WTC11 (cell line): ENCODE measurements around the gene SAMD4A. TPM values are rescaled to one million over a fixed set of nuclear protein-coding genes. Genes with fewer than 3 reads are reported as not detected.
"Not testable (repeated sequence)": the region's sequence is repeated elsewhere in the genome, so short reads cannot be mapped to it uniquely, and the experiment has no call there.

Experiments
- ATAC-seq: fragments of 200-7000 bp; cut with Tn5 transposase; 2 replicates; pipeline ENCODE4 v1.10.0; 2021; ENCODE audit warnings: mild to moderate bottlenecking, moderate library complexity
- CTCF ChIA-PET: fragments of 300-600 bp; sonication (Branson Sonifier 250); formaldehyde crosslinking; loops from one replicate; lab custom pipeline; 2021; ENCODE audit warnings: antibody characterized with exemption; lab: Charles Lee
- POLR2A ChIA-PET: fragments of 350-600 bp; sonication (Branson Sonifier 250); formaldehyde crosslinking; loops from one replicate; lab custom pipeline; 2021; ENCODE audit warnings: antibody characterized with exemption; lab: Charles Lee
- DNase-seq: peaks from one replicate; pipeline ENCODE4 v3.0.0; 2021; ENCODE audit warnings: low spot score
- H3K27ac Mint-ChIP-seq: 2 replicates; pipeline ENCODE4 v1.8.0; 2021; ENCODE audit warnings: mixed read lengths
- H3K27me3 Mint-ChIP-seq: 2 replicates; pipeline ENCODE4 v1.8.0; 2021; ENCODE audit warnings: low read depth, mild to moderate bottlenecking, moderate library complexity, mixed read lengths
- H3K36me3 Mint-ChIP-seq: 2 replicates; pipeline ENCODE4 v1.8.0; 2021; ENCODE audit warnings: mixed read lengths
- H3K4me1 Mint-ChIP-seq: 2 replicates; pipeline ENCODE4 v1.8.0; 2022; ENCODE audit warnings: mixed read lengths
- H3K4me3 Mint-ChIP-seq: 2 replicates; pipeline ENCODE4 v1.8.0; 2021; ENCODE audit warnings: mild to moderate bottlenecking, moderate library complexity, mixed read lengths
- H3K9me3 Mint-ChIP-seq: 2 replicates; pipeline ENCODE4 v1.8.0; 2021; ENCODE audit warnings: mixed read lengths
- ATF1 ChIP-seq: sonication (generic); formaldehyde crosslinking; IDR thresholded peaks from 2 replicates; pipeline ENCODE4 v1.8.1; 2023; ENCODE audit warnings: mild to moderate bottlenecking, moderate library complexity, missing genetic modification reagents
- ATF2 ChIP-seq: sonication (generic); formaldehyde crosslinking; IDR thresholded peaks from 2 replicates; pipeline ENCODE4 v1.8.1; 2022; ENCODE audit warnings: low read depth, missing genetic modification reagents, borderline replicate concordance
- ATF3 ChIP-seq: sonication (generic); formaldehyde crosslinking; conservative IDR thresholded peaks from 2 replicates; pipeline ENCODE4 v1.8.1; 2022; ENCODE audit warnings: mild to moderate bottlenecking, missing genetic modification reagents
- CREM ChIP-seq: sonication (generic); formaldehyde crosslinking; IDR thresholded peaks from 2 replicates; pipeline ENCODE4 v1.8.1; 2022; ENCODE audit warnings: mild to moderate bottlenecking, missing genetic modification reagents, moderate library complexity
- ETV6 ChIP-seq: sonication (generic); formaldehyde crosslinking; IDR thresholded peaks from 2 replicates; pipeline ENCODE4 v1.8.1; 2022; ENCODE audit warnings: mild to moderate bottlenecking, missing genetic modification reagents
- FOXP4 ChIP-seq: sonication (generic); formaldehyde crosslinking; IDR thresholded peaks from 2 replicates; pipeline ENCODE4 v1.8.0; 2022; ENCODE audit warnings: mild to moderate bottlenecking, missing genetic modification reagents
- GTF2I ChIP-seq: fragments of 250-450 bp; sonication (Bioruptor Pico); conservative IDR thresholded peaks from 2 replicates; pipeline ENCODE4 v1.4.0; 2021; ENCODE audit warnings: mild to moderate bottlenecking
- JUN ChIP-seq: sonication (generic); formaldehyde crosslinking; IDR thresholded peaks from 2 replicates; pipeline ENCODE4 v1.8.0; 2023; ENCODE audit warnings: mild to moderate bottlenecking, missing genetic modification reagents
- NFATC4 ChIP-seq: fragments of 250-450 bp; sonication (Bioruptor Pico); IDR thresholded peaks from 2 replicates; pipeline ENCODE4 v1.9.0; 2021; ENCODE audit warnings: mild to moderate bottlenecking
- NFE2L1 ChIP-seq: sonication (generic); formaldehyde crosslinking; IDR thresholded peaks from 2 replicates; pipeline ENCODE4 v1.8.1; 2023; ENCODE audit warnings: missing genetic modification reagents
- NR1H2 ChIP-seq: sonication (generic); formaldehyde crosslinking; IDR thresholded peaks from 2 replicates; pipeline ENCODE4 v1.9.0; 2021; ENCODE audit warnings: mild to moderate bottlenecking, moderate library complexity, missing genetic modification reagents
- NR2C2 ChIP-seq: sonication (generic); formaldehyde crosslinking; IDR thresholded peaks from 2 replicates; pipeline ENCODE4 v1.8.0; 2022; ENCODE audit warnings: mild to moderate bottlenecking, missing genetic modification reagents
- PREB ChIP-seq: sonication (generic); formaldehyde crosslinking; IDR thresholded peaks from 2 replicates; pipeline ENCODE4 v1.8.1; 2022; ENCODE audit warnings: mild to moderate bottlenecking, missing genetic modification reagents, moderate library complexity, borderline replicate concordance
- RORB ChIP-seq: fragments of 250-450 bp; sonication (Bioruptor Pico); IDR thresholded peaks from 2 replicates; pipeline ENCODE4 v1.9.0; 2021; ENCODE audit warnings: mild to moderate bottlenecking
- SP1 ChIP-seq: sonication (generic); formaldehyde crosslinking; conservative IDR thresholded peaks from 2 replicates; pipeline ENCODE4 v1.8.1; 2022; ENCODE audit warnings: missing genetic modification reagents
- ZNF121 ChIP-seq: sonication (generic); formaldehyde crosslinking; IDR thresholded peaks from 2 replicates; pipeline ENCODE4 v1.8.0; 2023; ENCODE audit warnings: missing genetic modification reagents
- ZNF416 ChIP-seq: fragments of 250-450 bp; sonication (Bioruptor Pico); IDR thresholded peaks from 2 replicates; pipeline ENCODE4 v1.9.0; 2021; ENCODE audit warnings: mild to moderate bottlenecking, inconsistent platforms
- ZNF423 ChIP-seq: fragments of 250-450 bp; sonication (Bioruptor Pico); IDR thresholded peaks from 2 replicates; pipeline ENCODE4 v2.1.2; 2022; ENCODE audit warnings: mild to moderate bottlenecking, moderate library complexity
- ZNF425 ChIP-seq: fragments of 250-450 bp; sonication (Bioruptor Pico); conservative IDR thresholded peaks from 2 replicates; pipeline ENCODE4 v1.9.0; 2021; ENCODE audit warnings: mild to moderate bottlenecking
- total RNA-seq: library from RNA; stranded (reverse); gene quantifications from 3 replicates; pipeline ENCODE4 v1.2.3, GENCODE V29; 2021

SAMD4A gene
- total RNA-seq, 1 experiment from 2014 or later, result 6.0 TPM

GRCh38 chr14:54797556-54797955 lies 230.6 kb downstream of the SAMD4A start:
- ChIA-PET POLR2A (no interaction called here), CTCF (no interaction called here)
- no peak overlapping the region for H3K27ac Mint-ChIP-seq
- no peak overlapping the region for H3K4me3 Mint-ChIP-seq
- ATAC-seq, result no peak
- DNase-seq, result no peak
- no peaks in the 10 kb centered on the region for H3K36me3 Mint-ChIP-seq
- TF ChIP-seq ETV6, result no peak
- no peak for TF ChIP-seq NFATC4
- no peak for TF ChIP-seq ZNF425 (CRISPR knock-in tag)
- TF ChIP-seq JUN (CRISPR knock-in tag), result no peak
- no peak for TF ChIP-seq CREM
- TF ChIP-seq SP1, result no peak
- TF ChIP-seq ZNF416 (CRISPR knock-in tag), result no peak
- no peak for TF ChIP-seq ATF2 (CRISPR knock-in tag)
- H3K4me1 Mint-ChIP-seq, result peaks cover 6% of the 10 kb centered on the region; the same call in 1 of the 2 replicates
- peaks cover 12% of the 10 kb centered on the region for H3K9me3 Mint-ChIP-seq
- H3K27me3 Mint-ChIP-seq, result peaks cover 6% of the 10 kb centered on the region

GRCh38 chr14:54797986-54798385 lies 231.1 kb downstream of the SAMD4A start:
- no peak overlapping the region for H3K27ac Mint-ChIP-seq
- POLR2A ChIA-PET, result no interaction called here
- peaks cover 5% of the 10 kb centered on the region; the same call in 1 of the 2 replicates for H3K4me1 Mint-ChIP-seq
- H3K9me3 Mint-ChIP-seq, result peaks cover 12% of the 10 kb centered on the region
- no peaks in the 10 kb centered on the region for H3K36me3 Mint-ChIP-seq
- H3K27me3 Mint-ChIP-seq, result peaks cover 6% of the 10 kb centered on the region
- CTCF ChIA-PET, result no interaction called here
- no peak overlapping the region for H3K4me3 Mint-ChIP-seq
- DNase-seq (no peak), ATAC-seq (no peak)
- TF ChIP-seq NFE2L1 (CRISPR knock-in tag) (no peak), ATF3 (CRISPR knock-in tag) (no peak), NR2C2 (CRISPR knock-in tag) (no peak), NR1H2 (CRISPR knock-in tag) (no peak), ZNF121 (no peak), GTF2I (CRISPR knock-in tag) (no peak)
- TF ChIP-seq, all 79 proteins: peak for 0

GRCh38 chr14:54798465-54799124 lies 231.7 kb downstream of the SAMD4A start:
- Mint-ChIP-seq H3K4me1 (peaks cover 5% of the 10 kb centered on the region; the same call in 1 of the 2 replicates), H3K9me3 (peaks cover 12% of the 10 kb centered on the region), H3K27me3 (peaks cover 6% of the 10 kb centered on the region), H3K4me3 (no peak overlapping the region), H3K36me3 (no peaks in the 10 kb centered on the region), H3K27ac (no peak overlapping the region)
- DNase-seq, result no peak
- ChIA-PET CTCF (no interaction called here), POLR2A (no interaction called here)
- no peak for ATAC-seq
- TF ChIP-seq FOXP4 (CRISPR knock-in tag) (no peak), ZNF423 (CRISPR knock-in tag) (no peak), RORB (CRISPR knock-in tag) (no peak), ATF1 (CRISPR knock-in tag) (no peak), PREB (CRISPR knock-in tag) (no peak)

GRCh38 chr14:54801482-54801881 lies 234.6 kb downstream of the SAMD4A start:
- POLR2A ChIA-PET, ATAC-seq, CTCF ChIA-PET, DNase-seq, H3K9me3 Mint-ChIP-seq, H3K27ac Mint-ChIP-seq, H3K4me3 Mint-ChIP-seq, H3K36me3 Mint-ChIP-seq: not testable (repeated sequence)
- Mint-ChIP-seq H3K27me3 (peaks cover 15% of the 10 kb centered on the region), H3K4me1 (peaks cover 21% of the 10 kb centered on the region)
